ENCODE measurements around the gene TENT5C.

GRCh38 chr1:117653732-117654492, 48.1 kb downstream of the TENT5C start:
- no peak for TF ChIP-seq CTCF (IDR thresholded peaks at IDR 0.05)
- TF ChIP-seq POLR2A (IDR thresholded peaks at IDR 0.05) = no peak
- no peak for TF ChIP-seq POLR2AphosphoS5 (IDR thresholded peaks at IDR 0.05)
- no peak for TF ChIP-seq EP300 (IDR thresholded peaks at IDR 0.05)

Data from suprapubic skin (tissue), 4 donors.